HepG2 (cell line): ENCODE data around the gene AFF4. TPM values are rescaled to one million over a fixed set of nuclear protein-coding genes. Genes with fewer than 3 reads are reported as not detected.

ENCODE experiments used
- CBX1 ChIP-seq: IDR thresholded peaks from one replicate; pipeline ENCODE4 v1.6.1; 2016; ENCODE audit warnings: antibody characterized with exemption, low read depth
- HNRNPUL1 ChIP-seq: fragments of 200-400 bp; formaldehyde crosslinking; IDR thresholded peaks from 2 replicates; pipeline ENCODE4 v1.6.1; 2017; ENCODE audit warnings: low read depth, mild to moderate bottlenecking, low read length, moderate library complexity
- KAT7 ChIP-seq: IDR thresholded peaks from 2 replicates; pipeline ENCODE4 v1.6.1; 2018; ENCODE audit warnings: borderline replicate concordance, missing compliant biosample characterization
- KDM2A ChIP-seq: sonication (generic); formaldehyde crosslinking; IDR thresholded peaks from 2 replicates; pipeline ENCODE4 v1.4.0; 2020; ENCODE audit warnings: low read depth, missing genetic modification reagents, borderline replicate concordance
- MEIS2 ChIP-seq: sonication (generic); formaldehyde crosslinking; IDR thresholded peaks from 2 replicates; pipeline ENCODE4 v1.9.0; 2021; ENCODE audit warnings: mild to moderate bottlenecking, missing genetic modification reagents
- NFYB ChIP-seq: sonication (generic); formaldehyde crosslinking; IDR thresholded peaks from 2 replicates; pipeline ENCODE4 v1.4.0; 2020; ENCODE audit warnings: missing genetic modification reagents
- NONO ChIP-seq, 2 experiments: fragments of 450-650 bp in 1 of 2; sonication (generic) in 1 of 2; formaldehyde crosslinking in 1 of 2; IDR thresholded peaks in 1 of 2; conservative IDR thresholded peaks in 1 of 2; 2 replicates each; pipeline versions ENCODE4 v1.6.1 to v1.8.0; 2017 to 2022; ENCODE audit warnings: mild to moderate bottlenecking in 1 of 2, missing genetic modification reagents in 1 of 2, moderate library complexity in 1 of 2
- RCOR2 ChIP-seq: IDR thresholded peaks from 2 replicates; pipeline ENCODE4 v1.6.1; 2016; ENCODE audit warnings: missing biosample characterization, missing genetic modification reagents
- SIN3A ChIP-seq: IDR thresholded peaks from 2 replicates; pipeline ENCODE4 v1.6.1; 2011; ENCODE audit warnings: low read depth, mild to moderate bottlenecking, control low read depth, low read length, borderline replicate concordance
- SIX4 ChIP-seq: sonication (generic); formaldehyde crosslinking; IDR thresholded peaks from 2 replicates; pipeline ENCODE4 v1.4.0; 2020; ENCODE audit warnings: missing genetic modification reagents
- THAP11 ChIP-seq: IDR thresholded peaks from 2 replicates; pipeline ENCODE4 v1.6.1; 2016; ENCODE audit warnings: missing biosample characterization, missing genetic modification reagents
- ZBTB44 ChIP-seq: sonication (generic); formaldehyde crosslinking; IDR thresholded peaks from 2 replicates; pipeline ENCODE4 v1.4.0; 2020; ENCODE audit warnings: missing genetic modification reagents
- ZNF260 ChIP-seq: sonication (generic); formaldehyde crosslinking; IDR thresholded peaks from 2 replicates; pipeline ENCODE4 v1.4.0; 2020; ENCODE audit warnings: missing genetic modification reagents, low read depth, mild to moderate bottlenecking, borderline replicate concordance
- ZNF264 ChIP-seq: sonication (generic); formaldehyde crosslinking; IDR thresholded peaks from 2 replicates; pipeline ENCODE4 v1.4.0; 2020; ENCODE audit warnings: missing genetic modification reagents
- ZNF382 ChIP-seq: sonication (generic); formaldehyde crosslinking; IDR thresholded peaks from 2 replicates; pipeline ENCODE4 v1.5.0; 2020; ENCODE audit warnings: missing genetic modification reagents, mild to moderate bottlenecking, borderline replicate concordance
- ZNF503 ChIP-seq: sonication (generic); formaldehyde crosslinking; IDR thresholded peaks from 2 replicates; pipeline ENCODE4 v1.4.0; 2020; ENCODE audit warnings: missing genetic modification reagents
- ZNF546 ChIP-seq: sonication (generic); formaldehyde crosslinking; conservative IDR thresholded peaks from 2 replicates; pipeline ENCODE4 v1.8.1; 2023; ENCODE audit warnings: mild to moderate bottlenecking, missing genetic modification reagents
- ZNF639 ChIP-seq: conservative IDR thresholded peaks from 2 replicates; pipeline ENCODE4 v1.6.1; 2018; ENCODE audit warnings: missing genetic modification reagents
- polyA plus RNA-seq, 8 experiments: library from polyadenylated mRNA; depleted of rRNA in 3 of 8; stranded (reverse) in 7 of 8; unstranded in 1 of 8; fragments of >200 nt; fragmentation: Illumina TruSeq in 4 of 8; extraction: Trizol in 4 of 8; gene quantifications; 2 replicates each; pipeline versions ENCODE4 v1.2.1 to v1.2.3, GENCODE V29; 2011 to 2016; ENCODE audit warnings: low read depth in 4 of 8, missing spikeins in 1 of 8, mixed read lengths in 1 of 8; ENCODE audit not compliant: insufficient read depth in 1 of 8
- total RNA-seq, 5 experiments: library from RNA; depleted of rRNA; stranded (reverse); fragments of >200 nt; fragmentation: Illumina TruSeq; extraction: Trizol; gene quantifications; 2 replicates each; pipeline ENCODE4 v1.2.3, GENCODE V29; 2016; ENCODE audit warnings: low read depth in 1 of 5
- TF ChIP-seq, protein P1 (sequence below): sonication (generic); formaldehyde crosslinking; IDR thresholded peaks from 2 replicates; pipeline ENCODE4 v1.4.0; 2020; ENCODE audit warnings: mild to moderate bottlenecking, missing genetic modification reagents
- TF ChIP-seq, protein P2 (sequence below): sonication (generic); IDR thresholded peaks from 2 replicates; pipeline ENCODE4 v1.6.1; 2016; ENCODE audit warnings: low read depth, borderline replicate concordance
- TF ChIP-seq, protein P3 (sequence below): IDR thresholded peaks from 2 replicates; pipeline ENCODE4 v1.6.1; 2016; ENCODE audit warnings: mild to moderate bottlenecking

The AFF4 gene
- total and polyA plus RNA-seq, 2 of the 13 experiments (the other 11 are each of a cell fraction or from before 2014, with no cell fraction given), result 22.1 to 25.5 TPM

- TF ChIP-seq KDM2A (CRISPR knock-in tag) (peak; percentile 80), SIN3A (peak; percentile 69; the same call in 1 of the 2 replicates), NONO (IDR thresholded peaks at IDR 0.05) (no peak), NONO (CRISPR knock-in tag; conservative IDR thresholded peaks at IDR 0.05) (peak; percentile 96), THAP11 (CRISPR knock-in tag) (peak; percentile 91), ZNF382 (CRISPR knock-in tag) (no peak), MEIS2 (CRISPR knock-in tag) (no peak), ZBTB44 (CRISPR knock-in tag) (no peak), ZNF264 (peak; percentile 73; the same call in 1 of the 2 replicates), NFYB (CRISPR knock-in tag) (peak; percentile 10; the same call in 1 of the 2 replicates), SIX4 (0 out of 2 replicates have a peak, but pooled peaks have one; percentile 42), ZNF503 (CRISPR knock-in tag) (peak; percentile 64; the same call in 1 of the 2 replicates), ZNF260 (CRISPR knock-in tag) (0 out of 2 replicates have a peak, but pooled peaks have one; percentile 8), ZNF639 (CRISPR knock-in tag) (peak; percentile 85; the same call in 1 of the 2 replicates), KAT7 (peak; percentile 64), HNRNPUL1 (no peak), ZNF546 (peak; percentile 68; the same call in 1 of the 2 replicates), RCOR2 (CRISPR knock-in tag) (peak; percentile 70), CBX1 (no peak)
- TF ChIP-seq, protein P1, sequence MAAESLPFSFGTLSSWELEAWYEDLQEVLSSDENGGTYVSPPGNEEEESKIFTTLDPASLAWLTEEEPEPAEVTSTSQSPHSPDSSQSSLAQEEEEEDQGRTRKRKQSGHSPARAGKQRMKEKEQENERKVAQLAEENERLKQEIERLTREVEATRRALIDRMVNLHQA, result no peak
- TF ChIP-seq, protein P2, sequence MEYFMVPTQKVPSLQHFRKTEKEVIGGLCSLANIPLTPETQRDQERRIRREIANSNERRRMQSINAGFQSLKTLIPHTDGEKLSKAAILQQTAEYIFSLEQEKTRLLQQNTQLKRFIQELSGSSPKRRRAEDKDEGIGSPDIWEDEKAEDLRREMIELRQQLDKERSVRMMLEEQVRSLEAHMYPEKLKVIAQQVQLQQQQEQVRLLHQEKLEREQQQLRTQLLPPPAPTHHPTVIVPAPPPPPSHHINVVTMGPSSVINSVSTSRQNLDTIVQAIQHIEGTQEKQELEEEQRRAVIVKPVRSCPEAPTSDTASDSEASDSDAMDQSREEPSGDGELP, result peak; percentile 68; the same call in 1 of the 2 replicates
- TF ChIP-seq, protein P3, sequence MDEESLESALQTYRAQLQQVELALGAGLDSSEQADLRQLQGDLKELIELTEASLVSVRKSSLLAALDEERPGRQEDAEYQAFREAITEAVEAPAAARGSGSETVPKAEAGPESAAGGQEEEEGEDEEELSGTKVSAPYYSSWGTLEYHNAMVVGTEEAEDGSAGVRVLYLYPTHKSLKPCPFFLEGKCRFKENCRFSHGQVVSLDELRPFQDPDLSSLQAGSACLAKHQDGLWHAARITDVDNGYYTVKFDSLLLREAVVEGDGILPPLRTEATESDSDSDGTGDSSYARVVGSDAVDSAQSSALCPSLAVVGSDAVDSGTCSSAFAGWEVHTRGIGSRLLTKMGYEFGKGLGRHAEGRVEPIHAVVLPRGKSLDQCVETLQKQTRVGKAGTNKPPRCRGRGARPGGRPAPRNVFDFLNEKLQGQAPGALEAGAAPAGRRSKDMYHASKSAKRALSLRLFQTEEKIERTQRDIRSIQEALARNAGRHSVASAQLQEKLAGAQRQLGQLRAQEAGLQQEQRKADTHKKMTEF (CRISPR knock-in tag), result peak; percentile 90
Measured at GRCh38 chr5:132866342-132867045, 96.9 kb downstream of the AFF4 start, which contains the start of the genes GDF9 and UQCRQ (continued).
